Spleen (tissue), 7 donors: Measurements from ENCODE around the gene SETBP1.

Source experiments
- CTCF ChIP-seq, 11 experiments: fragments of 200-600 bp in 7 of 11; fragments of 450-650 bp in 4 of 11; sonication (generic) in 4 of 11; IDR thresholded peaks in 8 of 11; conservative IDR thresholded peaks in 3 of 11; 1 replicate in 7 of 11; 2 replicates in 4 of 11; pipeline versions ENCODE4 v1.4.0 to v1.8.0; 2016 to 2021; ENCODE audit warnings: antibody characterized with exemption in 11 of 11, inconsistent platforms in 4 of 11, mild to moderate bottlenecking in 1 of 11
- POLR2A ChIP-seq, 3 donors: fragments of 450-650 bp; IDR thresholded peaks; one replicate each; pipeline ENCODE4 v1.5.1; 2017; ENCODE audit warnings: antibody characterized with exemption in 3 of 3, mild to moderate bottlenecking in 1 of 3
- POLR2AphosphoS5 ChIP-seq, 3 donors: sonication (generic); formaldehyde crosslinking; IDR thresholded peaks; one replicate each; pipeline ENCODE4 v1.5.1; 2017; ENCODE audit warnings: antibody characterized with exemption in 3 of 3
- donor health status: DM: no; HTN: no; CAD: no; lungs with moderate emphysema.
- donor health status: DM: no; HTN: no; CAD: no.
- donor health status: DM: no; HTN: no; CAD: no.

- no peak for TF ChIP-seq CTCF (IDR thresholded peaks at IDR 0.05 in 8 of 11, conservative IDR thresholded peaks at IDR 0.05 in 3 of 11)
- no peak for TF ChIP-seq POLR2AphosphoS5 (IDR thresholded peaks at IDR 0.05)
- no peak for TF ChIP-seq POLR2A (IDR thresholded peaks at IDR 0.05)
These were observed 323.9 kb downstream of the SETBP1 start for GRCh38 chr18:45004546-45005080.
